ENCODE results near the gene FREM2.
A peak's percentile ranks its signal among the peaks of the same experiment; 100 is the strongest.

The FREM2 gene

DNA sequence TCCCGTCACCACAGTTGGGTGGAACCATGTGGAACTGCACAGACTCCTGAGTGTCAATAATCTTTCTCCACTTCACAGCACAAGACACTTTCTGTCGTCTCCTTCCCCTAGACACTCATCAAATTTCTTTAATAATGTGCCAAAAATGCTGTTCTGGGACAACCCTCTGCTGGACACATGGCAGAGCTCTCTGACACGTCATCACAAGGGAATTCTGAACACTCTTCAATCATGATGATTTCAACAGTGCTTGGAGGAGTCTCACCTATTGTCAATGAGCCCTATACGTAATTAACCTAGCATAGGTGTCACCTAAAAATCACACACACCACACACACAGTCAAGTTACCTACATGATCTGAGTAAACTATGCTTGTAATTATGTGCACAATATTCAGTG is 162.4 kb downstream of the FREM2 start:
- DNase-seq, result no peak

DNA sequence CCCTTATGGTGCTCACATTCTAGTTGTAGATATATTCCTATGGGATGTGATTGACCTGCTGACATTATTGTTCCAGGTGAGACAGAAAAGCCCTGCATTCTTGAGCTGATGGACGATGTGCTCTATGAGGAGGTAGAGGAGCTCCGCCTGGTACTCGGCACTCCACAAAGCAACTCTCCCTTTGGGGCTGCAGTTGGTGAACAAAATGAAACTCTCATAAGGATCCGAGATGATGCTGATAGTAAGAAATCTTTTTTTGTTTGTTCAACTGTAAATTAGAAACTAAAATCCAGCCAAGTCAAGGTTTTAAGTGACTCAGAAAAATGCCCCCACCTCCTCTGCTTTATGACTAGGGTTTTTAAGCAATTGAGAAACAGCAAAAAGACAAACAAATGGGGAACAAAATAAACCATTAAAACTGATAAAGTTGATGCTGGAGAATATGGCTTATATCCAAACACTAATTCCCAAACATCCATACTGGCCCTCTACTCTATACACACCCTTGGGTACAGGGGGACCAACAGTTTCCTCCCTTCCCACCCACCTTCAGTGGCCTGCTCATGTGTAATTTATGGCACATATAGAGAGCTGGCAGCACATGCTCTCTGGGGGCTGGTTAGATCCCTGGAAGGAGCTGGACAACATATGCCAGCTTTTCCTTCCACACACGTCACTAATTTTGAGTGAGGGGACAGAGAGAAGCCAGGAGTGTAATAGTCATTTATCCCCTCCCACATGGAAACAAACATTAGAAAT is 164.2 kb downstream of the FREM2 start:
- DNase-seq, result no peak

DNA sequence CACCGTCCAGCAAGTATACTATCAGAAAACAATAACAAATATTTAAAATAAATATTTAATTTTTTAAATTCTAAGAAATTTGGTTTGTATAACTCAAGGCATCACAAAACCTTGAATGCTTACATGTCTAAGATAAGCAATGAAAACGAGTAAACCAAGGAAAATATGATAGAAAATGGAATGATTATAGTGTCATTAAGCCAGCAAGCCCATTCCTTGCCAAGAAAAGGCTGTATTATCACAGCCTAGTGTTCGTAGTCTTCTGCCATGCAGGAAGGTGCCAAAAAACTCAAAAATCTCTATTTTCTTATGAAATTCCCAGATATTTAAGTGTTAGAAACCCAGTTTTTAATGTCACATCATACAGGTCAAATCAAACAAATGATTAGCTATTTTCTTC is 167.3 kb downstream of the FREM2 start:
- DNase-seq, result no peak

DNA sequence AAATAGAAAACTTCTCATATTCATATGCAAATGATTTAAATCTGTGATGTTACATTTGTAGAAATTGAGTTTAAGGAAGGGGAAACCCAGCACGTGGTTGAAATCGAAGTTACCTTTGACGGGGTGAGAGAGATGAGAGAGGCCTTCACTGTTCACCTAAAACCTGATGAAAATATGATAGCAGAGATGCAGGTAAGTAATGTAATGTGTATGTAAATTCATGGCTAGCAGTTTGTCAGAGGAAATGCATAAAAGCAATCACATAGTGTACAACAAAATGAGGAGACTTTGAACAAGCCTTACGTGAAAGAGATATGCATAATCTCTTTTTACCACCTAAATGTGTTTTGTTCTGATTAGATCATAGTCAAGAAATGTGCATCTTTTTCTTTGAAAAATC is 169.2 kb downstream of the FREM2 start:
- no peak for DNase-seq

DNA sequence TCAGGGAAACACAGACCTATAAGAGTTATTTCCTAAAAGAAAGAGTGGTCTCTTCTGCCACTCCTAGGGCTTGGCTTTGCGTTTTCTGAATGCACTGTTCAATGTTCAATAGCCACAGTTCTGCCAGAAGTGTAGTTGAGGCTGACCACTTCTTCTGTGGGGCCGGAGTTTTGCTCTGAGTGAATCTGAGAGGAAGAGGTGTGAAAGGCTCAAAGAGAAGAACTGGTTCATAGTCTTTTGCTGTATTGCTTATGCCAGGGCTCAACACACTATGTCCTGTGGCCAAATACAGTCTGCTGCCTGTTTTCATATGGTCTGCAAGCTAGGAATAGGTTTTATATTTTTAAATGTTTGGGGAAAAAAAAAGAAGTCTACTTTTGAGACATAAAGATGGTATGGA is 175.6 kb downstream of the FREM2 start:
- no peak for DNase-seq

DNA sequence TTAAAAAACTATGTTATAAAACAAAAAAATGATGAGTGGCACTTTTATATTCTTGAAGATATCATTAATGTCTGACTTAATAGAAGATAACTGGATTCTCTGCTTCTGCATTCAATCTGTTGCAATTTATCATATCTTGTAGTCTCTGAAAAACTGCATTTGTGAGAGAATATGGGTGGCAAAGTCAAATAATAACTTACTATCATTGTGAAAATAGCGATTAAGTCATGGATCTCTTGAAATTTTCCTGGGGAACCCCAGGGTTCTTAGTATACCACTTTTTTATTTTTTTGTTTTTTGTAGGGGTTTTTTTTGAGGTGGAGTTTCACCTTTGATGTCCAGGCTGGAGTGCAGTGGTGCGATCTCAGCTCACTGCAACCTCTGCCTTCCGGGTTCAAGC is 176.7 kb downstream of the FREM2 start:
- DNase-seq, result no peak

DNA sequence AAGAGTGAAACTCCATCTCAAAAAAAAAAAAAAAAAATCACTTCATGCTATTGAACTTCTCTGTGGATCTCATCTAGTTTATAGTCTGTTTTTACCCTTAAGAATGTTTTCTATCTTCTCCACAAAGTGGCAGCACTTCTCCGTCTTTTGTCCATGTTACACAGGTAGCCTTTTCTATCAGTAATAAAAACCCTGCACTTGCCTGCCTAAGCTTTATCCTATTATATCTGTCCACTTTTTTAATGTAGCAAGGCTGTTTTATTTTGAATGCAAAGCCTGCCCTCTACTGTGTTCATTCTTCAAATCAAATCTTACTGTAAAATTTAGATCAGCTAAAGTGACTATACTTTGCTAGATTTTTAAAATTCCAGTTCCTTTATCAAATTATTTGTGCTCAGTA is 179.8 kb downstream of the FREM2 start:
- DNase-seq, result no peak

DNA sequence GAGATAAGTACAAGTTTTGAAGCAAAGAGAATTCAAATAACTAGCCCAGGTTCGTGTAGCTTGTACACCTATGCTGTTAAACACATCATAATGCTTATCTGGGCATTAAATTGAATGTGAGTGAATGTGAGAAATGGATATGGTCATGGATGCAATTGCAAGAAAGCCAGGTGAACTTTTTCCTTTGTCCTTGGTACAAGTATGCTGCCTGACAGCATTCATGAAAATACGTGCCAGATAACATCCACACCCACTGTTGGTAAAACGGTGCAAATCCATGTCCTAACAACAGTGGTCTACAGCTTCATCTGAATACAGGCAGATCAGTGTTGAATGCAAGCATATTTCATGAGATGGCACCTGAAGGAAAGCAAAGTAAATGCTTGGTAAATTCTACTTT is 181.5 kb downstream of the FREM2 start:
- DNase-seq, result no peak

DNA sequence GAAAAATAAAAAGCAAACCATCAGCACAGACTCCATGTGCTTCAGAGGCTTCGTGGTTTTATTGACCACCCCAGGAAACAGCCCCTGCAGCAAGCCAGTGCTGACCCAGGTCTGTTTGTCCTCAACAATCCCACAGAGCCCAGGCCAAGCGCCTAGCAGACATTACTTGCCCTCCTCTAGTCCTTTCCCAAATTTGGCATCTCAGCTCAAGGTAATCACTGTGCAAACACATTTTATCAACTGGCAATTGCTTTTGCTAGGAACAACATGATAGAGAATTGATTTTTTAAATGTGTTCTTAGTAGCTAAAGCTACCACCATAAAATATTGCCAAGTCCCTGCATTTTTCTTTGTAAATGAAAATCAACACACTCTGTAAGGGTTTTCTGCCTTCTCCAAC is 182.0 kb downstream of the FREM2 start:
- DNase-seq, result no peak

DNA sequence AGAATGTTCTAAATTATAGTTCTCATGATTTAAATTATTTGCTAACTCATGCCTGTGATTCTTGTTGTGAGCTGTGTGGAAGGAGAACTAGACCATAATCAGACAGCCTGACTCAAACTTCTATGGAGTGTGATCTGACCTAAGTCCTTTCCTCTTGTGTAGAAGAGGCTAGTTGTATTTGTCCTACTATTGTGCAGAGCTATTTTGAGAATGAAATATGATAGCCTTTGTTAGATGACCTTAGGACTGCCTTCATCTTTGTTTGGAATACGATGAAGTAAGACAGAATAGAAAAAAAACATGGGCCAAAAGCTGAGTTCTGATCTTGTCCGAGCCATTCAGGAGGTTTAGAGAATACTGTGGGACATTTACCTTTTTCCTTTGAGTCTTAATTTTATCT is 184.4 kb downstream of the FREM2 start:
- DNase-seq, result no peak

DNA sequence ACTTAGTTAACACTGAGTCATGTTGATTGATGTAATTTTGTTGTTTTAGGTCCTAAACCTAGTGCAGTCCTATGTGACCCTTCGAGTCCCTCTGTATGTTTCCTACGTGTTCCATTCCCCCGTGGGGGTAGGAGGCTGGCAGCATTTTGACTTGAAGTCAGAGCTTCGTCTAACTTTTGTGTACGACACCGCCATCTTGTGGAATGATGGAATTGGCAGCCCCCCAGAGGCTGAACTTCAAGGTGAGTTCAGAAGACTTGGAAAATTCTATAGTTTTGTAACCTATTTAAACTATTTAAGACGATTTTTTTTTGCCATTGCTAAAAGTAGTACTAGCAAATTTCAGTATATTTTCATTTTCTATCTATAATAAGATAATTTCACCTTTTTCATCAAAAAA is 185.8 kb downstream of the FREM2 start:
- DNase-seq, result peak; percentile 15

DNA sequence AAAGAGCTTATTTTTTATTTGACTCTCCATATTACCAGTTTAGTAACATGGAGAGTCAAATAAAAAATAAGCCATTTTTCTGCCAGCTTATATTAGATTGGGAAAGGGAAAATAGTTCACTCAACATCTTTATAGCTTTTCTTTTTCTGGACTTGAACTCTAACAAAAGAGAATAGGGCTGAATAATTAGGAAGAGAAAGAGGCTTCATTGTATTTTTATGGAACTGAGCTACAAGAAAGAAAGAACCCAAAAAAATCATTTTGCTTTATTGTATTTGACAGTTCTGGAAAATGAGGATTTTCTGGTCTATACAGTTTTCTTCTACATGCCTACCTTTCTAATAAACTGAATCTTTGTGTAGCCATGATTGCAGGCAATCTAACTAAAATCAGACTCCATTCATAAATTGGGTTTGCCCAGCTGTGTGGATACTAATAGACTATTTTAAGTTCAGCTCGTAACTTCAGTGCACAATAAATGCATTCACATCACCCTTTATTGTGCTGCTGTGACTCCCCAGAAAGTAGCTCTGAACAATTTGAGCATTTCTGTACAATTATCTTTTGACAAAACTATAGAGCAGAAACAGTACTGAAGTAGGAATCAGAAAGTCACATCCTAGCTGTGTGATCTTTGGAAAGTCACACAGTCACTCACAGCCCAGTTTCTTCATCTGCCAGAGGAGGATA is 188.5 kb downstream of the FREM2 start:
- DNase-seq, result no peak

DNA sequence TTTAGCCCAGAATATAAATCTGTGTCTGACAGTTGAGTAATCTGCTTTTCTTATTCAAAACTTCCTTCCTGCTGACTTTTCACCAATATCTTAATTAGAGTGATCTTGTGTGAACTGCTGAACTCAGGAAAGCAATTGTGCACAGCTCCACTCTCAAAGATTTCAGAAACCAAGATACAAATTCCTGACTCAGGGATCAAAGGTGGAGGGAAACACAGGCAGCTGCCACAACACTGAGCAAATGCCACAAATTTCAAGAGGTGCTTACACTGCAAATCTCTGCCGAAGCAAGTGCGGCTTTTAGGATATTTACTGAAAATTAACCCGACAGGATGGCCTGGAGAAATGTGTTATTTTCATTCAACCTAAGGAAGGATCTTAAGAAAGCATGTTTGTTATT is 192.4 kb downstream of the FREM2 start:
- no peak for DNase-seq

DNA sequence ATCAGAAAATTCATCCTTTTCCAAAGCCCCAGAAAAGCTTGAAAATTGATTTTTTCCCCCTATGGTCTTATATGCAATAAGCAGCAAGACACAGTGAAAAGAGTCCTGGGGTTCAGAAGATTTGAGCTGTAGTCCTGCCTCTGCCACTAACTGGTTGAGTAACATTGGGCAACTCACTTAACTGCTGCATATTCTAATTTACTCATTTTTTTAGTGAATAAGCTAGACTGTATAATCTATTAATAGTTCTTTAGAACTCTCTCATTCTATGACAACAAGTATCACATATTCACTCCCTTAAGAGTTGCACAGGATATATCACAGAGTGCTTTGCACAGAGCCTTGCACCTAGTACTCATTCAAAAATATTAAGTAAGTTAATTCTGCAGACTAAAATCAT is 192.9 kb downstream of the FREM2 start:
- no peak for DNase-seq

DNA sequence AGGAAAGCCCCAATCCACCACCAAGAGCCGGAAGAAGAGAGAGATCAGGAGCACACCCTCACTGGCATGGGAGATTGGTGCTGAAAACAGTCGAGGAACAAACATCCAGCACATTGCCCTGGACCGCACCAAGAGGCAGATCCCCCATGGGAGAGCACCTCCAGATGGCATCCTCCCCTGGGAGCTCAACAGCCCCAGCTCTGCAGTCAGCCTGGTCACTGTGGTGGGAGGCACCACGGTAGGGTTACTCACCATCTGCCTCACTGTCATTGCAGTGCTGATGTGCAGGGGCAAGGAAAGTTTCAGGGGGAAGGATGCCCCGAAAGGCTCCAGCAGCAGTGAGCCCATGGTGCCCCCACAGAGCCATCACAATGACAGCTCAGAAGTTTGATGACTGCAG is 193.5 kb downstream of the FREM2 start:
- DNase-seq, result no peak

DNA sequence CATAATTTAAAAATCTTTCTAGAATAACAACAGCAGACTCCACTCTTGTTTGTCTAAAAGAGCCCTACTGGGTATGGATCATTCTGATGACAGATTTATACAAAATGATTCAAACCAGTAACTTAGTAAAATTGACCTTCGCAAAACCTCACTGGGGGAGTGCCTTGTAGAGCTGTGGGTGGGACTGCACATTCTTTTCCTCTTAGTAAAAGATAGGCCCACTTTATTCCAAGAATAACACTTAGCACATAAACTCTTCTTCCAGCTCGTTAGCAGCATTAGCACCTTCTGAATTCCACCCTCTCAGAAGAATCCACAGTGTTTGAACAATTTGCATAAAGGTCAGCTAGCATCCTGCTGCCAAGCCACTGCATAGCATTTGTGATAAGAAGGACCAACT is 196.9 kb downstream of the FREM2 start:
- DNase-seq, result no peak

DNA sequence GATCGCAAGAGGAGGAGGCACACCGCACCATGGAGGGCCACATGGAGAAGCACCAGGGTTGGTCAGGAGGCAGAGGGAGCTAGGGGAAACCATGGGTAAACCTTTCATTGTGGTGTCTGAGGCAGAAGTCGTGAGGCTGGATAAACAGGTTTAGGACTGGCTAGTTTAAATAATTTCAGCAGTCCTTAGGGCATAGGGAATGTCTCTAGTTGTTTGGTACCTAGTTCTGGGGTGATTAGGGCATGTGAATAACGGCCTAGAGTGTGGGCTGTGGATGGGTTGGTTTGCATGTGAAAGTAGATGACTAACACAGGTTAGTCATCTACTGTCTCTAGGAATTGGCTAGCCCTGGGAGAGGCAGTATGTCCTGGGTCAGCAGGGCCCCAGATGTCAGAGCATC is 201.4 kb downstream of the FREM2 start:
- DNase-seq, result no peak

DNA sequence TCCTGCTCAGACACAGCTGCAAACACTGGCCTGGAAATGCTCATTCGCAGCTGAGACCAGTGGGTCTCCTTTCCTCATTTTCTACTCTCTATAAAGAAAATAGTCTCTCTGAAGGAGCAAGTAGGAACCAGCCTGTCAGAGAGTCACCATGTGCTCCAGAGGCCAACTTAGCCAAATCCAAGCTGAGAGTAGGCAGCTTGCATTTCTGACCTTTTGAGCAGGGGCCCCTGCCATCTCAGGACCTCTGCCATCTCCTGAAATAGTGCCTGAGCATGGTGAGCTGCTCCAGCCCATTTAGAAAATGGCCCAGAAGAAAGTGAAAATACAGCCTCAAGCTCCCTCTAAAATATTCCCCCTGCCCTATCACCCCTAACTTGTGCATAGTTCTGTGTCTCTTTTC is 208.2 kb downstream of the FREM2 start:
- DNase-seq, result no peak

DNA sequence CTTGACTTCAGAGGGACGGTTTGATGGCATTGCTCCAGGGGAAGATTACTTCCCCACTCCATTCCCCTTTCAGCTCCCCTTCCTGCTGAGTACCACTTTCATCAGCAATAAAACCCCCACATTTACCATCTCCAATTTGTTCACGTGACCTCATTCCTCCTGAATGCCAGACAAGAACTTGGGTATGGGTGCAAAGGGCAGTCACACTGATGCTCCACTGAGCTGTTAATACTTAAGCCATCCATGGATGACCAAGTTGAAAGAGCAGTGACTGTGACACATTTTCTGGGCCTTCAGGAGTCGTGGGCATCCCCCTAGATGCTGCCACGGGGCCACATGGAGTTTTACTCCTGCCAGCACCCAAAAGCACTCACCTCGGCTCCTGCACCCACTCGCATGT is 210.6 kb downstream of the FREM2 start:
- no peak for DNase-seq

DNA sequence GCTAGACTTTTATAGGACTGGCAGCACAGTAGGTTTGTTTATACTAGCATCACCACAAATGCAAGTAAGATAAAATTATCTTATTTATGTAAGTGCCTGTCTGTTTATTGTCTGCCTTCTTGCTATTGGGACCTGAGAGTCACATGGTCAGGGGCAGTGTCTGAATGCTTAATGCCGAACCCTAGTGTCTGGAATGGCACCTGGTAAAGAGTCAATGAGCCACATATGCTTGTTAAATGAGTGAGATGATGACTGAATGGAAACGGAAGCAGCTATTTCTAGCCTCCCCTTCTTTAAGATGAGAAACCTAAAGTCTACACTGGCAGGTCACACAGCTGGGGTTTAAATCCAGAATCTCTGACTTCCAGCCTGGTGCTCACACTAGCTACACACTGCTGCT is 211.6 kb downstream of the FREM2 start:
- no peak for DNase-seq

DNA sequence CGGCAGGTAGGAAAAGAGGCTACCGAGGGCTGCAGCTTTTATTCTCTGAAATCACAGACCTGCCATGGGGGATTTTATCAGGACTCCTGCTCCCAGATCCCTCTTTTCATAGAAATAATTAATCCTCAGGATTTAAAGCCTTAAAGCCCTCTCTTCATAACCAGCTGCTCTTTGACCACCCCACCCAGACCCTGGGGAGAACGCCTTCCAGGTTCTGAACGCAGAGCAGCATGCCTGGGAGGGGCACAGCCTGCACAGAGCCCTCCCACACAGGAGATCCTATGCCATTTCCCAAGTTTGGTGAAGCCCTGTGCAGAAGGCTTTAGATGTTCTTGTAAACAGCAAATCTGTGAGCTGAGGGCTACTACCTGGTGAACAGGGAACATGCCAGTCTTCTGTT is 212.7 kb downstream of the FREM2 start:
- DNase-seq, result no peak

DNA sequence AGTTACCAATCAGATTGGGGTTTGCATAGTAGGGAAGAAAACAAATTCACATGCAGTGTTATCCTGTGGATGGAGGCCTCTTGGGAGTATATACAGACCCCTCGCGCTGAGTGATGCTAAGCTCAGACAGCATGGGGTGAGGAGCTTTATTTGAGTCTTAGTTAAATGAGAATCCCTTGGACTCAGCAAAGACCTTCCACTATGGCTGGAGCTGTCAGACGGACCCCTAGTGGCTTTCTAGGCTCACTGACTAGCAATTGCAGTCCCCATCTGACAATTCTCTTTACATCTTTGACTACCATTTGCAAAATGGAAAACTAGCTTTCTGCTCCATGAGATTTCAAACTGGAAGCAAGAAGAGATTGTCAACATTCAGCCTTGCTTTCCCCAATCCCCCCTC is 213.3 kb downstream of the FREM2 start:
- no peak for DNase-seq

DNA sequence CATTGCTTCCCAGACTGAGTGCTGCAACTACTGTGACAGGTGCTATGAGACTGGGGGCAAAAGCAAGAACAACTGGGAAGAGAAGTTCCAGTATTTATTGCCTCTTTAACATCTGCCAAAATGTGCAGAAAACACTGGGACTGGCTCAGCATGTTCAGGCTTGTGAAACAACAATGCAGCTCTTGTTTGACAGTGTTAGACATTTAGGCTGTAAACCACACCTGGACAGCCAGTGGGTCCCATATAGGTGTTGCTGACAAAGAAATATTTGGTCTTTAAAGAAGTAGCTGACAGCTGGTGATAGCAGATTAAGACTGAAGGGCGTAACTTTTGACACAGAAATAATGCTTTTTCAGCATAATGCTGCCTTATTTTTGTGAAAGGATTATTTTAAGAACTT is 215.7 kb downstream of the FREM2 start:
- DNase-seq, result no peak

DNA sequence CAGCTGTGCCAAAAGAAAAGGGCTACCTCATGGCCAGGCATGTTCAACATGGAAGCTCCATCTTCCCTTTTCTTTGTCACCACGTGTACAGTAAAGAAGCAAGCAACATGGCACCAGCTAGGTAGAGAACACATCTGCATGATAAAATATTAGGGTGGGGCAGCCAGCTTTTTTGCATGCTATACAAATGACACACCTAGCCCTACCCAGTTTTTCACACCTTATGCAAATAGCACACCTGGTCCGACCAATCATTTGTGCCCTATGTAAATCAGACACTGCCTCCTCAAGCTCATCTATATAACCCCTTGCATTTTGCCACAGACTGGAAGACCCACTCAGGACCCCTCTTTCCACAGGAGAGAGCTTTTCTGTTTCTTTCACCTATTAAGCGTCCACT is 218.2 kb downstream of the FREM2 start:
- no peak for DNase-seq

DNA sequence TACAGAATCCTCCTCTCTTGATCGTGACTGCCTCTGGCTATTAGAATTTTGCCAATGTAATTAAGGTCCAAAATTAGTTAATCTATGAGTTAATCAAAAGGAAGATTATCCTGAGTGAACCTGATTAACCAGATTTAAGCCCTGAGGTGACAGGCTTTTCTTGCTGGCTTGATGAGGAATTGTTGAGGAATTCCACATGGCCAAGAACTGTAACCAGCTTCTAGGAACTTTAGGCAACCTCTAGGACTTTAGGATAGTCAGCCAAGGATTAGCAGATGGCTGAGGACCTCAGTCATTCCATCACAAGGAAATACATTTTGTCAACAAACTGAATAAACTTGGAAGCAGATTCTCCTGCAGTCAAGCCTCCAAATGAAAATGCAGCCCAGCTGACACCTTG is 219.0 kb downstream of the FREM2 start:
- DNase-seq, result no peak

Measured in stimulated activated CD4-positive, alpha-beta T cell treated with anti-CD3 and anti-CD28 coated beads, Interleukin-12 subunit alpha, Interleukin-12 subunit beta, amount 100 ng/mL, for 4 hours (primary cell).